Measurements from ENCODE around the gene AQP1.

DNA sequence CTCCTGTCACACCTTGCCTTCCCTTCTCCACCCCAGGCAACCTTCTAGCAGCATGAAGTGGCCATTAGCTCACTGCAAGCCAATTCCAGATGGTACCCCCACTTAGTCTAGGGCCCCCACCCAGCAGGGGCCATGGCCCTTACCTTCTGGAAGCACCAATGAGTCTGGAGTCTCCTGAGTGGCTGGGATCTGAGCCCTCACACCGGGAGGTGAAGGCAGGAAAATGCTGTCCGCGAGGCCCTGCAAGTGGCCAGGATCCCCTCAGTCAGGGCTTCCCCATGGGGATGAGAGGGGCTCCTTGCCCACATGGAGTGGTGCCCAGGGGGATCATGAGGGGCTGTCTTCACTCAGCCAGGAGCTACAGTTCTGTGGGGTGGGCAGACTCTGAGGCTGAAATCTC lies 4.6 kb downstream of the AQP1 start:
- TF ChIP-seq EP300 (IDR thresholded peaks at IDR 0.05) (no peak), POLR2A (IDR thresholded peaks at IDR 0.05) (no peak)
- TF ChIP-seq, protein P1, sequence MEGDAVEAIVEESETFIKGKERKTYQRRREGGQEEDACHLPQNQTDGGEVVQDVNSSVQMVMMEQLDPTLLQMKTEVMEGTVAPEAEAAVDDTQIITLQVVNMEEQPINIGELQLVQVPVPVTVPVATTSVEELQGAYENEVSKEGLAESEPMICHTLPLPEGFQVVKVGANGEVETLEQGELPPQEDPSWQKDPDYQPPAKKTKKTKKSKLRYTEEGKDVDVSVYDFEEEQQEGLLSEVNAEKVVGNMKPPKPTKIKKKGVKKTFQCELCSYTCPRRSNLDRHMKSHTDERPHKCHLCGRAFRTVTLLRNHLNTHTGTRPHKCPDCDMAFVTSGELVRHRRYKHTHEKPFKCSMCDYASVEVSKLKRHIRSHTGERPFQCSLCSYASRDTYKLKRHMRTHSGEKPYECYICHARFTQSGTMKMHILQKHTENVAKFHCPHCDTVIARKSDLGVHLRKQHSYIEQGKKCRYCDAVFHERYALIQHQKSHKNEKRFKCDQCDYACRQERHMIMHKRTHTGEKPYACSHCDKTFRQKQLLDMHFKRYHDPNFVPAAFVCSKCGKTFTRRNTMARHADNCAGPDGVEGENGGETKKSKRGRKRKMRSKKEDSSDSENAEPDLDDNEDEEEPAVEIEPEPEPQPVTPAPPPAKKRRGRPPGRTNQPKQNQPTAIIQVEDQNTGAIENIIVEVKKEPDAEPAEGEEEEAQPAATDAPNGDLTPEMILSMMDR (IDR thresholded peaks at IDR 0.05), result no peak
